PFSK-1 (cell line): ENCODE measurements around the gene LBH.

Experiments
- FOXP2 ChIP-seq: optimal IDR thresholded peaks from 2 replicates; pipeline ENCODE3; 2011; ENCODE audit warnings: borderline replicate concordance, control low read depth, inconsistent platforms; ENCODE audit not compliant: insufficient read depth; ENCODE audit errors: extremely low read length, extremely low read depth
- POLR2AphosphoS5 ChIP-seq: IDR thresholded peaks from 2 replicates; pipeline ENCODE4 v1.6.1; 2012; ENCODE audit warnings: low read depth, mild to moderate bottlenecking, control low read depth, low read length, moderate library complexity
- SIN3A ChIP-seq: IDR thresholded peaks from 2 replicates; pipeline ENCODE4 v1.6.1; 2012; ENCODE audit warnings: mild to moderate bottlenecking, low read length, moderate library complexity, borderline replicate concordance; ENCODE audit not compliant: insufficient read depth
- TAF1 ChIP-seq: IDR thresholded peaks from 2 replicates; pipeline ENCODE4 v1.6.1; 2012; ENCODE audit warnings: low read length, control low read depth, borderline replicate concordance; ENCODE audit not compliant: insufficient read depth
- TF ChIP-seq, protein P1 (sequence below), 2 experiments: IDR thresholded peaks; 2 replicates each; pipeline versions ENCODE4 v1.6.1 to v1.8.0; 2011 to 2012; ENCODE audit warnings: low read depth in 2 of 2, low read length in 2 of 2, control low read depth in 1 of 2, inconsistent platforms in 1 of 2, mild to moderate bottlenecking in 1 of 2, moderate library complexity in 1 of 2; ENCODE audit not compliant: insufficient read depth in 1 of 2

Gene LBH

DNA sequence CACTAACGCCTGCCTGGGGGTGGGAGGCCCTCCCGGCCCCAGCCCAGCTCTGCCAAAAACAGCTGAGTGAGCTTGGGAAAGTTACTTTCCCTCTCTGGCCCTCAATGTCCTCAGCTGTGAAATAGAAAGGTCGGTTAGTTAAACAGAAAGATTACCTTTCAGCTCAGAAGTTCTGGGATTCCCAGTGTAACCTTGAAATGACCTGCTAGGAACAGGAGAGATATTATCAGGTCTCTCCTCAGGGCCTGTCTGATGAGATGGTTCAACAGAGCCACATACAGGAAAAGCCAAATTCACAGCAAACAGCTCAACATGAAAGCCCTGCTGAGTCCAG, 68.8 kb downstream of the LBH start:
- no peak for TF ChIP-seq POLR2AphosphoS5
- no peak for TF ChIP-seq TAF1
- no peak for TF ChIP-seq FOXP2
- no peak for TF ChIP-seq SIN3A
- TF ChIP-seq, protein P1, sequence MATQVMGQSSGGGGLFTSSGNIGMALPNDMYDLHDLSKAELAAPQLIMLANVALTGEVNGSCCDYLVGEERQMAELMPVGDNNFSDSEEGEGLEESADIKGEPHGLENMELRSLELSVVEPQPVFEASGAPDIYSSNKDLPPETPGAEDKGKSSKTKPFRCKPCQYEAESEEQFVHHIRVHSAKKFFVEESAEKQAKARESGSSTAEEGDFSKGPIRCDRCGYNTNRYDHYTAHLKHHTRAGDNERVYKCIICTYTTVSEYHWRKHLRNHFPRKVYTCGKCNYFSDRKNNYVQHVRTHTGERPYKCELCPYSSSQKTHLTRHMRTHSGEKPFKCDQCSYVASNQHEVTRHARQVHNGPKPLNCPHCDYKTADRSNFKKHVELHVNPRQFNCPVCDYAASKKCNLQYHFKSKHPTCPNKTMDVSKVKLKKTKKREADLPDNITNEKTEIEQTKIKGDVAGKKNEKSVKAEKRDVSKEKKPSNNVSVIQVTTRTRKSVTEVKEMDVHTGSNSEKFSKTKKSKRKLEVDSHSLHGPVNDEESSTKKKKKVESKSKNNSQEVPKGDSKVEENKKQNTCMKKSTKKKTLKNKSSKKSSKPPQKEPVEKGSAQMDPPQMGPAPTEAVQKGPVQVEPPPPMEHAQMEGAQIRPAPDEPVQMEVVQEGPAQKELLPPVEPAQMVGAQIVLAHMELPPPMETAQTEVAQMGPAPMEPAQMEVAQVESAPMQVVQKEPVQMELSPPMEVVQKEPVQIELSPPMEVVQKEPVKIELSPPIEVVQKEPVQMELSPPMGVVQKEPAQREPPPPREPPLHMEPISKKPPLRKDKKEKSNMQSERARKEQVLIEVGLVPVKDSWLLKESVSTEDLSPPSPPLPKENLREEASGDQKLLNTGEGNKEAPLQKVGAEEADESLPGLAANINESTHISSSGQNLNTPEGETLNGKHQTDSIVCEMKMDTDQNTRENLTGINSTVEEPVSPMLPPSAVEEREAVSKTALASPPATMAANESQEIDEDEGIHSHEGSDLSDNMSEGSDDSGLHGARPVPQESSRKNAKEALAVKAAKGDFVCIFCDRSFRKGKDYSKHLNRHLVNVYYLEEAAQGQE (IDR thresholded peaks at IDR 0.05; ENCODE audit: insufficient read depth in 1 of 2, low read depth in 2 of 2, low read length in 2 of 2), result no peak

DNA sequence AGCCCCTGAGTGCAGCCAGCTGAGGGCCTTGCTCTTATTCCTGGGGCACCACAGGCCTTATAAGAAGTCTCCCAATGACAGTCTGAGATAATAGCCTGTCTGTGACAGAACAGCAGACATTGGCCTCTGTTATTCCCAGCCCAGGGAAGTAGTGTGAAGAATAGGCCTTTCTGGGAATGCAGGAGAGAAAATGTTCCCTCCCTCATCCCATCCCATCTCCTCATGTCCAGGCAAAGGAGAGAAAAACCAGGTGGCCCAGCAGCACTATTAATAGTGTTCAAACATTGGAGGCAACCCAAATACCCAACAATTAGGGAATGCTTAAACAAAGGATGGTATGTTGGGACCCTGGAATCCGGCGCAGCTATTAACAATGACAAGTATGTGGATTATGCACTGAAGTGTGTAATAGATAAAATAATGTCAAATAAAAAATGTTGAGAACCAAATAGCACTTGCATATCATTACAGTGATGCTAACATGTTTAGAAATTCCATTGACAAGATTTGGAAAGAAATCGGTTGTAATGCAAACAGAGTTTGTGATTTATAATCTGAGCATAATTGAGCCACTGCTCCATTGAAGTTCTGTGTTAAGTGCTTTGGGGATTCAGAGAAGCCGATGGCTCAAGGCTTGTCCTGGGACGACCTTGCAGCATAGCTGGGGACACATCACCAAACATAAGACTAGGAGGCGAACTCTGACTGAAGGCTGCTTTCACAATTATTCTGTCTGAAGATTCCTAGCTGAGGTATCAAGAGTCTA, 69.3 kb downstream of the LBH start:
- no peak for TF ChIP-seq FOXP2
- no peak for TF ChIP-seq POLR2AphosphoS5
- TF ChIP-seq, protein P1 (IDR thresholded peaks at IDR 0.05; ENCODE audit: insufficient read depth in 1 of 2, low read depth in 2 of 2, low read length in 2 of 2), result no peak
- TF ChIP-seq SIN3A, result no peak

DNA sequence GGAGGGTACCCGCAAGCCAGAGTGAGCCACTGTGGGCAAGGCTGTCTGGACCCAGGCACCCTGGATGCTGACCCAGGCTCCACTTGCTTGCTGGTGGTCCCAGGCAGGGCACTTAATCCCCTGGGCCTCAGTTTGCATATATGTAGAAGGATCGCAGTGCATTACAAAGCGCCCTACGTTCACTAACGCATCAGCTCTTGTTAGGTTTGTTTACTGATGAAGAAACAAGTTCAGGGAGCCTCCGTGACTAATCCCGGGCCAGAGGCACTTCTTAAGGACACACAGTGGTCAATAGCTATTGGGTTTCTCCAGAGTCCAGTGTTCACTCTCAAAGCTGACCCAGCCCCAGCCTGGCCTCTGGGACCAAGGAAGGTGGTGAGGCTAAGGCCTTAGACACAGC, 70.2 kb downstream of the LBH start:
- TF ChIP-seq, protein P1 (IDR thresholded peaks at IDR 0.05; ENCODE audit: insufficient read depth in 1 of 2, low read depth in 2 of 2, low read length in 2 of 2), result no peak
- TF ChIP-seq POLR2AphosphoS5 (no peak), SIN3A (no peak), TAF1 (no peak), FOXP2 (no peak)

DNA sequence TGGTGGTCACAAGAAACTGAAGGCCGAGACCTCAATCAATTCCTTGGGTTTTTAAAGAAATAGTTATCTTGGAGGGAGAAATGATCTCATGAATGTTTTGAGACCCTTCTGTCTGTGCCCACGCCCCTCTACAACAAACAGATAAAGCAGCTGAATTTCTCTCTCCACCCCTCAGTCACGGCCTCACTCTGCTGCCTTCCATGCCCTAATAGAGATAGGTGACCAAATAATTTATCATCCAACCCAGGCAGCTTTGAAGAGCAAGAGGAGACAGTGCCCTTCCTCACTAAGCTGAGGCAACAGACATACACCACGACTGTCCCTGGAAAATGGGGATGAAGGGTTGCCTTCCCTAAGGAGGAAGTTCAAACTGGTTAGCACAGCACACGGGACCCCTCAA, 71.2 kb downstream of the LBH start:
- no peak for TF ChIP-seq POLR2AphosphoS5

DNA sequence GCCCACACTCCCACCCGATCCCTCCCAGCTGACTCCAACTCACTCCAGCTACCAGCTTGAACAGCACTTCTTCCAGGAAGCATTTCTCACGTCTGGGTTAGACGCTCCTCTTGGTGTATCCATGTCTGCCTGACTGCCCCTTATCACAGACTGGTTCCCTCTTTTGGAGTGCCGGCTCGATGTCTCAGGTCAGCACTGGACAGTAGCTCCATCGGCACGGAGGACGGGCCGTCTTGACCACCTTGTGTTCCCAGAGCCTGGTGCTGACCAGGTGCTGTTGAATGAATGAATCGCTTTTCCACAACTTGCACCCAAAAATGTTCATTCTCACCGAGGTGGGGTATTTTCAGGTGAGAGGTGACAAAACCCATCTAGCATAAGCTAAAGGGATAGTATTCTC, 71.8 kb downstream of the LBH start:
- TF ChIP-seq, protein P1 (IDR thresholded peaks at IDR 0.05; ENCODE audit: insufficient read depth in 1 of 2, low read depth in 2 of 2, low read length in 2 of 2), result peak in 1 of 2 experiments; percentile 30; a peak in 1 of 4 replicates
- TF ChIP-seq FOXP2, result no peak
